Activated CD4-positive, CD25-positive, alpha-beta regulatory T cell treated with anti-CD3 and anti-CD28 coated beads, Interleukin-2, amount 50 U/mL, for 24 hours (primary cell): Measurements from ENCODE around the gene DNAJA3.
A peak's percentile ranks its signal among the peaks of the same experiment; 100 is the strongest.

ENCODE experiments used
- ATAC-seq, 2 donors: fragments of 150-1000 bp; cut with Tn5 transposase; one replicate each; pipeline ENCODE4 v1.10.0; 2021; ENCODE audit warnings: mild to moderate bottlenecking in 1 of 2, moderate library complexity in 1 of 2

The DNAJA3 gene

DNA sequence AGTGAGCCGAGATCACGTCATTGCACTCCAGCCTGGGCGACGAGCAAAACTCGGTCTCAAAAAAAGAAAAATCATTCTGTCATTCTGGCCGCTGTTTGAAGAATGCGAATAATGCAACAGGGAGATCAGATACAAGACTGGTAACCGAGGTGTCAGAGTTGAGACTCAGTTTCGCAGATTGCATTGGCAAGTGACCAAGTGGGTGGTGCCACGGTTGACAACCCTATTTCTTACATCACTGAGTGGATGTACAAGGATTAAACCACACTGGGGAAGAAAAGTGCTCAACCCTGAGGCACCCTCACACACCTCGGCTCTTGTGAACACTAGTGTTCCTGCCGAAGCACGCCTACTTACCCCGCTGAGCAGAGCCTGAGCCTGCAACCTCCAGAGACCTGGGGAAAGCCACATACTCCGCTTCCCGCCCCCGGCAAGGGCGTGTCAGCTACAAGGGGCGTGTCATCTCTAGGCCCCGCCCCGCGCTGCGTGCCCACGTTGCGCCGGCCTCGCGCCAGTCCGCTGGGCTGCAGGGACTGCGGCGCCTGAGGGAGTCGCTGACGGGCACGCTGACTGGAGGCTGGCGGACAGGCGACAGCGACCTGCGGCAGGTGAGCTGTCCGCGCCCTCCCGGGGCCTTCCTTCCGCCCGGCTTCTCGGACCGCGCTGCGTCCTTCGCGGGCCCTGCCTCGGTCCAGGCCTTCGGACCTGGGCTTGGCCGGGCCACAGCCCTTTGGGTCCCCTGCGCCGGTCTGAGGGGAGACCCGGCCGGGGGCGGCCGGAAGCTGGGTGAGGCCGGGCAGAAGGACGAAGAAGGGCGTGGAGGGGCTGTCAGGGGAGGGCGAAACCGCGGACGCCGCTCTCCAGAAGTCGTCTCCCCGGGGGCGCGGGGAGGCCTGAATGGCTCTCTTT is 50.5 kb downstream of the DNAJA3 start, which contains the start of gene HMOX2:
Gene HMOX2 (plus strand): TSS at position 519 of the 909 bp plus-strand sequence. CDS start 29,127 bp downstream, outside the sequence.
- ATAC-seq, result peak; percentile 88

DNA sequence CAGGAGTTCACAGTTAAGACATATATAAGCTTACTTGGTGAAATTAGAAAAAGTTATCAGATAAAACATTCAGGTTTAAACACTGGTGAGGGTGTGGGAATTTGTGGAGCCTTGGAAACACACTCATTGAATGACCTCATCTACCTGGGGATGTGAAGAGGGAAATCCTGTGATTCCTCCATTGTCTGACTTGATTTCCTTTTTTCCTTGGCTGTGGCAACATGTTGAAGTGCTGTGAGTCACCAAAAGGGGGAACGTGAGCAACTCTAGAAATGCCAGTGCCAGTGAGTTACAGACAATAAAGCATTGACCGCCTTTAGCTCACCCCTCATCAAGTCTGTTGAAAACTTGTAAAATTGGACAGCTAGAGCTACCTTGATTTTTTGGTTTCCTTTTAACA is 52.3 kb downstream of the DNAJA3 start:
- no peak for ATAC-seq

DNA sequence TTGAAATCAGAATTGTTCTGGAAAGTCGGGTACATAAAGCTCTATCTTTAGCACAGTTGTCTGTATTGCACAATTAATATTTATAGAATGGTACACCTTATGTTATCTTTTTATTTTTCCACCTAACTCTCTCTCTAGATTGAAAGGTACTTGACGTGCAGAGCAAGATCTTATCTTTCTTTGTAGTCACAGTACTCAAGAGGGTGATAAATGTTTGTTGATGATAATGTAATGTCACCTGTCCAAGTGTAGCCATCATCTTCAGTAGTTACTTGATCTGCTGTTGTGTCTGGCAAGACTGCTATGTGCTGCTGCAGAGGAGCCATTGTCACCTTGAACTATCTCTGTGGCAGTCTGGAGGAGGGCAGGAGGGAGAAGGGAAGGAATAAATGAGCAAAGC is 55.9 kb downstream of the DNAJA3 start:
- peak in 1 of 2 donors; percentile 9 for ATAC-seq

DNA sequence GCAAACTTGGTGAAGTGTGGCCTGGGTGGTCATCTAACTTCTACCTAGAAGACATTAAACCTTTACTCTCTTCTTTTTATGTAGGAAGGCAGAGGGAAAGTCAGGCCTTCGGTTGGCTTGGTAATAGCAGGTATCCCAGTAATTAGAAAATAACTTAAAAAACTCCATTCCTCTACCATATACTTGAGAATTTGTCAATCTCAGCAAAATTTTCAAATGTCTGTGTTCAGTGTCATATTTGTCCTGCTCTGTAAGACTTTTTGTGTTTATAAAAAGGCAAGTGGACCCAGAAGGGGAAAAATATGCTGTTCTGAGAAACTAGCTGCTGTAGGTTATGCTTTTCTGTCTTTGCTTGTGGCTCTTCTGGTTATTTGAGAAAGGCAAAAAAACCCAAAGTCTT is 56.3 kb downstream of the DNAJA3 start:
- no peak for ATAC-seq

DNA sequence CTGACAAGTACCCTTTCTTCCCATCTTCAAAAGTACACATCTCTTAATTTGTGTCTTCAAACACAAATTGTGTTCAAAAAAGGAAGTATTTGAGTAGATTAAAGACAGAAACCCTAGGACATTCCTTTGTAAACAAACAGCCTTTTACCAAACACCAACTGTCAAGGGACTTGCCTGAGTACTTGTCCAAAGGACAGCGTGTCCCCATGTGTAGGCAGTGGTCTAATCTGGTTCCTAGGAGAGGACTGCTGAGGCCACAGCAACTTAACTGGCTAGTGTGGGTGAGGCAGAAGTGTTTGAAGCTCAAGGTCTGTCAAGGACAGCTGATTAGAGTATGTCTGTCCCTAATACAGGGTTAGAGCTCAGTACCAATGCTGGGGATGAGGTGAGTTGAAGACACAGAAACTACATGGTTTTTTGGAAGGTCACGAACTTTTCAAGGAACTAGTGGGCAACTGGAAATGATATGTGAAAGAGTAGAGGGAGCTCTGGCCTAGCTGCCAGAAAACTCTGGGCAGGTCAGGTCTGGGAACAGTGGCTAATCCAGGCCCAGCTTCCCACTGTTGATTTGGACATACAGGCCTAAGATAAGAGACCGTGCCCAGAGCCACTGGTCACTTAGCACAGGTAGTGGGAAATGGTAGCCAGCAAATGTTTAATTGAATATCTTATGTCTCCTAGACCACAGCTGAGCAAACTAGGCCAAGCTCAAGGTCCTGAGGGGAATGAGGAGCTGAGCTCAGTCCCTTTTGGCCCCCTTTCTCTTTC is 60.6 kb downstream of the DNAJA3 start:
- no peak for ATAC-seq

DNA sequence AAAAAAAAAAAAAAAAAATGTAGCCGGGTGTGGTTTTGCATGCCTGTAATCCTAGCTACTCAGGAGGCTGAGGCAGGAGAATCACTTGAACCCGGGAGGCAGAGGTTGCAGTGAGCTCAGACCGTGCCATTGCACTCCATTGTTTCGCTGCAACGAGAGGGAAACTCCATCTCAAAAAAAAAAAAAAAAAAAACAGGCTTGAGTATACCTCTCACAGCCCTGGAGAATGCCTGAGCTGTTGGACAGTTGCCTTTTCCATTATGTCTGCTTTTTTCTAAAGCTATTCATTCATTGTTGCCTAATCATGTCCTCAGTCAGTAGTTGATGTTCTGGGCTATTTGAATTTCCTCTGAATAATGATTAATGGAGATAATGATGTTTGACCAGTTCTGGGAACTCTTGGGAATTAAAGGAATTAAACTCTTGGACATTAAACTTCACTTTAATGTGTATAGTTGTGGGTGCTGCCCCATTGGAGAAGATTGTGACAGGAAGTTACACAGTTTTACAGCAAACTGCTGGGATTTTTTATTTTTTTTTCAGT is 62.4 kb downstream of the DNAJA3 start:
- ATAC-seq, result no peak

DNA sequence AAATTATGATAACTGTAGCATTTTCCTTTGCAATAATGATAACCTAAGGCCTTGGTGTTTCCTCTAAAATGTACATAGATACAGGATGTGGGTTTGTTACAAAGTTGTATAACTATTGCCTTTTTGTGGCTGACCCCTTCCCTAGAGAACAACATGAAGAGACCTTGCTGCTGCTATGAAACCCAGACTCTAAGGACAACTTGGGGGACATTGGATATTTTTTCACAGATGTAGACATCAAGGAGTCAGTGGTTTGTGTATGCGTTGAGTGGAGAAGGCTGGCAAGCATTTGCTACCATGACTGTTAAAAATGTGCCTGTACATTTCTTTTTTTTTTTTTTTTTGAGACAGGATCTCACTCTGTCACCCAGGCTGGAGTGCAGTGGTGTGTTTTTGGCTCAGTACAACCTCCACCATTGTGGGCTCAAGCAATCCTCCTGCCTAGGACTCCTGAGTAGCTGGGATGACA is 62.9 kb downstream of the DNAJA3 start:
- peak in 1 of 2 donors; percentile 45 for ATAC-seq

DNA sequence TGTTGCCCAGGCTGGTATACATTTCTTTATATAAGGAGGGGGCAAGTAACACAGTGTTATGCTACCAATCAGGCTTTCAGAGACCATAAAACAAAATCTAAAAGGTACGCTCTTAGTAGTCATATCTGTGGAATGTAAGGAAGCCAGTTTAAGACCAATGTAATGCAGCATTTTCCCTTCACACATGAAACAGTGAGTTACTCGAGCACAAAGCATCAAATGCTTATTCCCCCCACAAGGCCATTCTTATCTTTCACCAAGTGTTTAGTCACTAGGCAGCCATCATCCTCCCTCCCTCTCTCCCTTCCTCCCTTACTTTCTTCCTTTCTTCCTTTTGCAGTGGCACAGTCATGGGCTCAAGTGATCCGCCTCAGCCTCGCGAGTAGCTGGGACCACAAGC is 63.4 kb downstream of the DNAJA3 start:
- ATAC-seq, result no peak

DNA sequence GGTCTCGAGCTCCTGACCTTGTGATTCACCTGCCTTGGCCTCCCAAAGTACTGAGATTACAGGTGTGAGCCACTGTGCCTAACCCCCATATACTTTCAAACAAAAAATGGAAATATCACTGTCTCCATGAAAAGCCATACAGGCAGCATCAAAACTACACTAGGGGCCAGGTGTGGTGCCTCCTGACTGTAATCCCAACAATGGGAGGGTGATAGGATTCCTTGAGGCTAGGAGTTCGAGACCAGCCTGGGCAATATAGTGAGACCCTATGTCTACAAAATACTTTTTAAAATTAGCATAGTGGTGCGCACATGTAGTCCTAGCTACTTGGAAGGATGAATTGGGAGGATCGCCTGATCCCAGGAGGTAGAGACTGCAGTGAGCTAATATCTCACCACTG is 66.2 kb downstream of the DNAJA3 start:
- no peak for ATAC-seq

DNA sequence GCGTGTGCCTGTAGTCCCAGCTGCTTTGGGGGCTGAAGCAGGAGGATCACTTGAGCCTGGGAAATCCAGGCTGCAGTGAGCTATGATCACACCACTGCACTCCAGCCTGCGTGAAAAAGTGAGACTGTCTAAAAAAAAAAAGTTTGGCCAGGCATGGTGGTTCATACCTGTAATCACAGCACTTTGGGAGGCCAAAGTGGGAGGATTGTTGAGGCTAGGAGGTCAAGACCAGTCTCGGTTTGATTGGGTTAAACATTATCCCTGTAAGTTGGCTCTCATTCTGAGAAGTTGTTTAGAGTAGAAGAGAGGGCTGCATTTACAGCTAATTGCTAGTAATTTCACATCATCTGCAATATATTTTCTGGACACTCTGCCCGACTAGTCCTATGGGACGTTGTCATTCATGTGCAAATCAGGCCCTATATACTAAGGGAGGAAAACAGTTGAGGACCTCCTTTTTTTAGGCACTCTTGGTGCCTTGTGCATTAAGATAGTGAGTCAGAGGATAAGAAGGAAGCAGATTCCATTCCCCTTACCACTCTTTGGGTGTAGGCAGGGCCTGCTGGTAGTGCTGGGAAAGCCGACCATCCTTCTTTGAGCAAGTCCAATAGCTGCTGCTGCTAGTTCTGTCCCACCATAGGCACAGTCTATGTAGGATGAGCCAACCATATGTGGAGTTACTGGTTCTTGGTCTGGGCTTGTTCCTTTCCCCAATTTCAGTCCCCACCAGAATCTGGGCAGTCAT is 69.2 kb downstream of the DNAJA3 start:
- ATAC-seq, result no peak

DNA sequence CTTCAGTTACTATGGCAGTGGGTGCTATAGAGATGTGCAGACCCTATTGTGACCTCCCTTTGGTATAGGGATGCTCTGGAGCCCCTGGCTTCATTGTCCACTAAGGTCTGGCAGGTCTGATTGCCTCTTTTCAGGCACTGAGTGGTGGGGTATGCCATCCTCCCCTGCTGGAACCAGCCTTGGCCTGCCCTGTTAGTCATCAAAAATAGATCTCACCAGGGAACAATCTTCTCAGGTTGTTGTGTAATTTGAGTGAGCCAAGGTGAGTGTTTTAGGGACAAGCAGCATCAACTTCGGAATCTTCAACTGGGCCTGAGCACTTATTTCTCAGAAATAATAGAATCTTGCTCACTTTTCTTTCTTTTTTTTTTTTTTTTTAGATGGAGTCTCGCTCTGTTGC is 70.1 kb downstream of the DNAJA3 start:
- ATAC-seq, result no peak

DNA sequence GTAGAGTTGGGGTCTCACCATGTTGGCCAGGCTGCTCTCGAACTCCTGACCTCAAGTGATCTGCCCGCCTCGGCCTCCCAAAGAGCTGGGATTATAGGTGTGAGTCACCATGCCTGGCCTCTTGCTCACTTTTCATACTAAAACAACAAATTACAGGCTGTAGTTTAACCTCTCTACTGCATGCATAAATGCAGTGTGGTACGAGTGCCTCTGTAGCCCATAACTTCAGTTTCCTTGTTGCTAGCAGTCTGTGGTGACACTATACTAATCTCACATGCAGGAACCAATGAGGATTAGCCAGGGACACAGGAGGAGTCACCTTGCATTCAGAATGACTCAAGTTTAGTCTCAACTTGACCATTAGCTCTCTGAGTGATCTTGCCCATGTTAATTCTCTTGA is 70.6 kb downstream of the DNAJA3 start:
- peak; percentile 29 to 73 for ATAC-seq

DNA sequence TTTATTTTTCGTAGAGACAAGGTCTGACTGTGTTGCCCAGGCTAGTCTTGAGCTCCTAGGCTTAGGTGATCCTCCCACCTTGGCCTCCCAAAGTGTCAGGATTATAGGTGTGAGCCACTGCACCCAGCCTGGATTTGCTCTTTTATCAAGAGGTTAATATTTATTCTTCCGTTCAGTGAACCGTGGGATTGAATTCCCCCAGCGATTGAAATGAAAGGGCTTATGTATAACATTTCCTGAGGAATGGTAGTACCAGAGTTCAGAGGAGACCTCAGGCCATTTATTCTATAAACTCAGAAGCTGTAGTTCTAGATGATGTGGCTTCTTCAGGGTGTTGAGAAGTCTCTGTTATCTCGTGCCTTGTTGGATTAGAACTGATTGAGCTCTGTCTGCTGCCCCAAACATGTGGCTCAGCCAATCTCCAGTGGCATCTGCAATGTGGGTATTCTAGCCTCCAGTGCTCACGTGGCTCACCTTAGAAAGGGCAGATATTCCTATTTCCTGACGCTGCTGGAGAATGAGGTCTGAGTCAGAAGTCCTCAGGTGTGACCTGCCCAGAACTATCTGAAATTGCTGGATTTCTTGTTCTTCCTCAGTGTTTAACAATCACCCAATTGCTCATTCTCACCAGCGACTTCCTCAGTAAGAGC is 73.0 kb downstream of the DNAJA3 start:
- ATAC-seq, result no peak

DNA sequence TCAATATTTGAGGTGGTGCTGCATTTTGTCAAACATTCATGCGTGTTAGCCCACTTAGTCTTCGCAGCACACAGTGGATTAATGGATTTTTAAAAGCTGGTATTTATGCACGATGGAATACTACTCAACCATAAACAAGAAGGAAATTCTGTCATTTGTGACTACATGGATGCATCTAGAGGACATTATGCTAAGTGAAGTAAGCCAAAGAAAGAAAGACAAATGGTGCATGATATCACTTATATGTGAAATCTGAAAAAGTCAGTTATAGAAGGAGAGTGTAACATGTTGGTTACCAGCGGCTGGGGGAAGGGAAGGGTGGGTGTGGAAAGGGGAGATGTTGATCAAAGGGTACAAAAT is 73.5 kb downstream of the DNAJA3 start:
- no peak for ATAC-seq

DNA sequence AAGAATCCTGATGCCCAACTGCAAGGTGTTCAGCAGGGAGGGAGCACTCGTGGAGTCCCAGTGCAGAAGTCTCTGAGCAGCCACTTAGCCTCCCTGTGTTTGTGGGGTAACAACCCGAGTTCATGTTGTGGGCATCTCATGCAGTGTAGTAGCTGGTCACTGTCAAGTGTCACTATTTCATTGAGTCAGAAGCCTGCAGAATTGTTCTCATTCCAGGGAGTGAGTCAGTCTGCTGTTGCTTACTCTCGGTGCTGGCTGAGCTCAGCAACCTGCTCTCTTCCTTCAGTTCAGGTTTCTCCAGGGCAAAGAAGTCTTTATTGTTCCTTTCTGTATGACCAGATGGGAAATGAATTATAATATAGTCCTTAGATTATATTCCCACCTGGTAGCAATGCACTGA is 74.6 kb downstream of the DNAJA3 start:
- peak; percentile 72 to 80 for ATAC-seq

DNA sequence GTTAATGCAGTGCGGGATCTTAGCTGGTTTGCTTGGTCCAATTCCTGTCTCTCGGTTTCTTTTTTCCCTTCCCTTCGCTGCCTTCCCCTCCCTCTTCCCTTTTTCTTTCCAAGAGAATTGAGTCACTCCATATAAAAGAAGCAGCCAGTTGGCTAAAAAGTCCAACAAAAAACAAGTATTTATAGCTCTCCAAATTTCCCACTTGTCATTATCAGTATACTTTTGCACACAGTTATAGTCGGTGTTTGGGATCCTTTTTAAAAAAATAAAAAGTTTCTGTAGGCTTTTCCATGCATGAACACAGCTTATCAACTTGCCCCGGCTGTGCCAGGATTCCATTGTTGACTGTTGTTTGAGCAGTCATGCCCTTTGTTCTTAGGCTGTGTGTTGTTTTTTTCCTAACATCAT is 75.4 kb downstream of the DNAJA3 start:
- no peak for ATAC-seq

DNA sequence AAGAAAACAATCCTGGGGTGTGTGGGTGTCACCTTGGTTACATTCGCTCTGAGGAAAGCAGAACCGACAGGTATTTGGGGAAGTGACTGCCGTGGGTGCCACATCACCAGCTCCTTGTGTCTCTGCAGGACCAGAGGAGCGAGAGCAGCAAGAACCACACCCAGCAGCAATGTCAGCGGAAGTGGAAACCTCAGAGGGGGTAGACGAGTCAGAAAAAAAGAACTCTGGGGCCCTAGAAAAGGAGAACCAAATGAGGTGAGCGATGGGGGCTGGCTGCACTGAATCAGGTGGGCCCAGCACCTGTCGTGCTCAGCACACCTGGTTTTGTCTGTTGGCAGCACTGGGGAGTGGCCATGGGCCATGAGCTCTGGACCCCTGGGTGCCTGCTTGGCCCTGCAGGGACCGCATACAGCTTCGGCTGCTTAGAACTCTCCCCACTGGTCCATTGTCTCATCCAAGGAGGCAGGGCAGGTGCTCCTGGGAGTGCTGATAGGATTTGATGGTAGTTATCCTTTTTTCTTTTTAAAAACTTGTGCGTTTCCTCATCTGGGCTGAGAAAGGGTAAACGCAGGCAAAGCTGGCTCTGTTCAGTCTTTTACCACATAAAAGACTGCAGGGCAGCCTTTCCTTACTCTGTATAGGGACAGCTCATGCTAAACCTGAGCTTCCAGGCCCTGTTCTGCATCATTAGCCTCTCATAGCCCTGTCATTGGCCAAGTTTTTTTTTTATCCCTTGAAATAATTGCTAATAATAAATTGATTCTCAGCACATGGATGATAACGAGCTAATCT is 79.9 kb downstream of the DNAJA3 start:
- ATAC-seq, result peak; percentile 83 to 85
